ENCODE measurements around the gene ELP6.

The ELP6 gene

DNA sequence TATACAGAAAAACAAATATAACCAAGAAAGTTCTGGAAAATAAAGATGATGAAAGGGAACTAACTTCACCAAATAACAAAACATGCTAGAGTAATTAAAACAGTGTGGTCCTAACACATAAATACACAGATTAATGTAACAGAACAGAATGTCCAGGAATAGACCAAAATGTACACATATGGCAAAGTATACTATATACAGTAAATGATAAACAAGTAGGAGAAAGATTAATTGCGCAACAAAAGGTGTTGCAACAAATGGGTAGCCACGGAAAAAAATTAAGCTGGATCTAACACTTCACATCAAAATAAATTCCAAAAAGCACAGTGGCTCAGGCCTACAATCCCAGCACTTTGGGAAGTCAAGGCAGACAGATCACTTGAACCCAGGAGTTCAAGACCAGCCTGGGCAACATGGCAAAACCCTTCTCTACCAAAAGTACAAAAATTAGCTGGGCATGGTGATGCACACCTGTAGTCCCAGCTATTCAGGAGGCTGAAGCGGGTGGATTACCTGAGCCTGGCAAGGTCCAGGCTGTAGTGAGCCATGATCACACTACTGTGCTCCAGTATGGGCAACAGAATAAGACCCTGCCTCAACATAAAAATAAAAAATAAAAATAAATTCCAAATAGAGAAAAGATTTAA lies 57.6 kb downstream of the ELP6 start:
- DNase-seq, result no peak

DNA sequence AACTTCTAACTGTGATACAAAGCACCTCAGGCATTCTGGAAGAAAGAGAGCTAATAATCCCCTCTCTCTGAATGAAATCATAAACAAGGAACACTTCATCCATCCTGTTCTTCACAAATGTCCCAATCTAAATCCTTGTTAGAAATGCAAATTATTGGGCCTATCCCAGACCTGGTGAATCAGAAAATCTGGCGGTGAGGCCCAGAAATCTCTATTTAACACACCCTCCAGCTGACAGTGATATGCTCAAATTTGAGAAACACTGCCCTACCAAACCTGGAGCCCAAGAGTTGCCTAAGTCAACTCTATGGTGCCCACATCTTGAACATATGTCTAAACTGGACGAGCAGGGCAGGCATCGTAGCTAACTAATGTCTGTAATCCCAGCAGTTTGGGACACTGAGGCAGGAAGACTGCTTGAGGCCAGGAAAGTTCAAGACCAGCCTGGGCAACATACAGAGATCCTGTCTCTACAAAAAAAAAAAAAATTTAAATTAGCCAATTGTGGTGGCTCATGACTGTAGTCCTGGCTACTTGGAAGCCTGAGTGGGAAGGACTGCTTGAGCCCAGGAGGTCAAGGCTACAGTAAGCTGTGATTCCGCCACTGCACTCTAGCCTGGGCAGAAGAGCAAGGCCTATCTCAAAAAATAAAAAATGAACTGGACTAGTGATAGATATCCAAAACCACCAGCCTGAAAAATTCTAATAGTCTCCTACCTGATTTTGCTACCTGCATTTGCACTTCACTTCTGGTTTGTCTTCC lies 60.9 kb downstream of the ELP6 start:
- no peak for DNase-seq

Measured in SHP77 treated with DMSO at 0.1 percent for 48 hours (cell line).